ENCODE data around the gene YDJC.

Gene YDJC

DNA sequence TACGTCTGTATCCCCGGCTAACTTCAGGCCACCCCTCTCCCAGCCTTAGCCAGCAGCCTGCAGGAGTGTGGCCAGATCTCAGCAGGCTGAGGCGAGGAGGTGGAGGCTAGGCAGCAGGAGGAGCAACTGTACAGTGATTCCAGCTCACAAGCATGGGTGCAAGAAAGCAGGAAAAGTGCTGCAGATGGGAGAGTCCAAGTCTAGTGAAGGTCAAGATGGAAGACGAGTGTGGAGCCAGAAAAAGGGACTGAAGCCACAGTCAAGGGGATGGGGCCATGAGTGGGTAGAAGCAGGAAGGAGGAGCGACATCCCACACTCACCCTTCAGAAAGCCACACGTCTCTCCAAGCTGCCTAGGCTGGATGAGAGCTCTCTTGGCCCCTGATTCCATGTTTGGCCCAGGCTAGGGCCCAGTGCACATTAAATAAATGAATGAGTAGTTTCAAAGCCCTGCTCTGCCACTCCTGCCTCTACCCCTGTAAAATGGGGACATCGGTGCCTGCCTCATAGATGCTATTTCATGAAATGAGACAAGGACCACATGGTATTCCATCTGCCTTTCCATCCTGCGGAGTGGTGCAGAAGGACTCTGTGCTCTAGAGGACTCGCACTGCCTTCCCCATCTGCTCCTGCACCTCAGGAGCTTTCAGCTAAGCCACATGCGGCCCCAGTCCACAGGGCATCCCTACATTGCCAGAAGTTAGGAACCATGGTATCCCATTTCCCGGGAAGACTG, 2.9 kb downstream of the YDJC start:
- H3K27me3 ChIP-seq (ENCODE audit: insufficient read depth, insufficient read length): no peaks in the 10 kb centered on the region
- no peaks in the 10 kb centered on the region; the same call in 1 of the 2 replicates for H3K9me3 ChIP-seq (ENCODE audit: insufficient read depth, low read length)
- DNase-seq (ENCODE audit: low read depth, low spot score): no peak
- H3K4me3 ChIP-seq (ENCODE audit: insufficient read length, low read depth): no peak overlapping the region
- H3K9ac ChIP-seq (ENCODE audit: insufficient read length, low read depth): peak overlapping the region; percentile 1
- TF ChIP-seq SUZ12 (IDR thresholded peaks at IDR 0.05; ENCODE audit: extremely low read depth, insufficient read depth, insufficient read length): no peak
- TF ChIP-seq YY1 (IDR thresholded peaks at IDR 0.05; ENCODE audit: insufficient read depth, insufficient read length): no peak
- TF ChIP-seq ZNF274 (IDR thresholded peaks at IDR 0.05; ENCODE audit: low read depth, low read length): no peak
- H3K36me3 ChIP-seq (ENCODE audit: insufficient read depth, insufficient read length, low read length): peaks cover 55% of the 10 kb centered on the region
- peaks cover 22% of the 10 kb centered on the region for H3K4me1 ChIP-seq (ENCODE audit: insufficient read depth, insufficient read length)

DNA sequence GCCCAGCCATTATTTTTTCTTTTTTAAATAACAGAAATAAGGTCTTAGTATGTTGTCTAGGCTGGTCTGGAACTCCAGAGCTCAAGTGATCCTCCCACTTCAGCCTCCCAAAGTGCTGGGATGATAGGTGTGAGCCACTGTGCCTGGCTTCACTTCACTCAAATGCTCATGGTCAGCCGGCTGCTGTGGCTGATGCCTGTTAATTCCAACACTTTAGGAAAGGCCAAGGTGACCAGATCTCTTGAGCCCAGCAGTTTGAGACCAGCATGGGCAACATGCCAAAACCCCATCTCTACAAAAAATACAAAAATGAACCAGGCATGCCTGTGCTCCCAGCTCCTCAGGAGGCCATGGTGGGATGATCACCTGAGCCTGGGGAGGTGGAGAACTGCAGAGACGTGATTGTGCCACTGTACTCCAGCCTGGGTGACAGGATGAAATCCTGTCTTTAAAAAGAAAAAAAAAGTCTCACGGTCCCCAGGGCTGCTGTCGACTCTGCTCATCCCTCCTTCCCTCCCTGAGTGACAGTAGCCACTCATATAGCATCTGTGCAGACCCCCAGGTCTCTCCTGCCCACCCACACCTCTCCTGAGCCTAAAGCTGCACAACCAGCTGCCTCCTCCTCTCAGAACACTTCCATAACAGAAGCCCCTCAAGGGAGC, 3.6 kb downstream of the YDJC start:
- no peak overlapping the region for H3K4me3 ChIP-seq (ENCODE audit: insufficient read length, low read depth)
- H3K4me1 ChIP-seq (ENCODE audit: insufficient read depth, insufficient read length): peaks cover 22% of the 10 kb centered on the region
- peaks cover 58% of the 10 kb centered on the region for H3K36me3 ChIP-seq (ENCODE audit: insufficient read depth, insufficient read length, low read length)
- TF ChIP-seq YY1 (IDR thresholded peaks at IDR 0.05; ENCODE audit: insufficient read depth, insufficient read length): no peak
- TF ChIP-seq SUZ12 (IDR thresholded peaks at IDR 0.05; ENCODE audit: extremely low read depth, insufficient read depth, insufficient read length): no peak
- TF ChIP-seq ZNF274 (IDR thresholded peaks at IDR 0.05; ENCODE audit: low read depth, low read length): no peak
- DNase-seq (ENCODE audit: low read depth, low spot score): no peak
- H3K9ac ChIP-seq (ENCODE audit: insufficient read length, low read depth): peak overlapping the region; percentile 1
- H3K27me3 ChIP-seq (ENCODE audit: insufficient read depth, insufficient read length): no peaks in the 10 kb centered on the region
- H3K9me3 ChIP-seq (ENCODE audit: insufficient read depth, low read length): no peaks in the 10 kb centered on the region; the same call in 1 of the 2 replicates

DNA sequence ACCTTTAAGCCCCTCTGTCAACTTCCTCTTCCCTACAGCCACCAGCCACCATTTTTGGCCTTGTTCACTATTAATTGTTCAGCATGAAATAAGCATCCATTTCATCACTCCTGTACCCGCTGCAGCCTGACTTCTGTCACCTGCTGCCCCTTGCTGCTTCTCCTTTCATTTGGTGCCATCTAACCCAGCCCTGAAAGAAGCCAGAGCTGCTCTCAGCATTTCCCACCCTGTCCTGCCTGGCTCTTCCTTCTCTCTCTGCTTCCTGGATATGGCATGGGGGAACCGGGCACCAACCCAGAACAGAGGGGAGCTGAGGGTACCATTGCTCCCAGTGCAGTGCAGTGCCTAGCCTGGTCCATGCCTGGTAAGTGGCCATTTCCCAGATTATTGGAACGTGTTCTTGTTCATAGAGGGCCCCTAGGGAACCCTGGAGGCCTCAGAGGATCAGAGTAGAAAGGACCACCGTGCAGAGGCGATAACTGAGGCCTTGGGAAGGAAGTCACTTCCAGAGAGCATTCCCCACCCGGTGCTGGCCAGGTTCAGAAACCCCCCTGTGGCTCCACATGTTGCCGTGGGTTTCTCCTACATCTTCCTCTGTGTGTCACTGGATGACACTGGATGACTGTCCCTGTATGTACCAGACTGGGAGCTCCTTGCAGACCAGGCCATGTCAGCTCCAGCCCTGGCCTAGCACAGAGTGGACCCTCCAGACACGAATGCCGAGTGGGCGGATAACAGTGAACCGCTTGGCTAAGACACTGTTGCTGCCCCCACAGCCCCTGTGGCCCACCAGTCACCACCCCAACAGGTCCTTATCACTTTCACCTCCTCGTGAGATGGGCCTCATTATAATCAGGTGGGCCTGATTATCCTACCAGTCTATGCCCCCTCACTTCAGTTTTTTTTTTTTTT, 4.7 kb downstream of the YDJC start:
- no peak overlapping the region for H3K4me3 ChIP-seq (ENCODE audit: insufficient read length, low read depth)
- H3K4me1 ChIP-seq (ENCODE audit: insufficient read depth, insufficient read length): peaks cover 22% of the 10 kb centered on the region
- peaks cover 66% of the 10 kb centered on the region for H3K36me3 ChIP-seq (ENCODE audit: insufficient read depth, insufficient read length, low read length)
- TF ChIP-seq SUZ12 (IDR thresholded peaks at IDR 0.05; ENCODE audit: extremely low read depth, insufficient read depth, insufficient read length) (no peak), YY1 (IDR thresholded peaks at IDR 0.05; ENCODE audit: insufficient read depth, insufficient read length) (no peak), ZNF274 (IDR thresholded peaks at IDR 0.05; ENCODE audit: low read depth, low read length) (no peak)
- DNase-seq (ENCODE audit: low read depth, low spot score): no peak
- no peaks in the 10 kb centered on the region for H3K27me3 ChIP-seq (ENCODE audit: insufficient read depth, insufficient read length)
- no peaks in the 10 kb centered on the region; the same call in 1 of the 2 replicates for H3K9me3 ChIP-seq (ENCODE audit: insufficient read depth, low read length)
- H3K9ac ChIP-seq (ENCODE audit: insufficient read length, low read depth): peak overlapping the region; percentile 56

DNA sequence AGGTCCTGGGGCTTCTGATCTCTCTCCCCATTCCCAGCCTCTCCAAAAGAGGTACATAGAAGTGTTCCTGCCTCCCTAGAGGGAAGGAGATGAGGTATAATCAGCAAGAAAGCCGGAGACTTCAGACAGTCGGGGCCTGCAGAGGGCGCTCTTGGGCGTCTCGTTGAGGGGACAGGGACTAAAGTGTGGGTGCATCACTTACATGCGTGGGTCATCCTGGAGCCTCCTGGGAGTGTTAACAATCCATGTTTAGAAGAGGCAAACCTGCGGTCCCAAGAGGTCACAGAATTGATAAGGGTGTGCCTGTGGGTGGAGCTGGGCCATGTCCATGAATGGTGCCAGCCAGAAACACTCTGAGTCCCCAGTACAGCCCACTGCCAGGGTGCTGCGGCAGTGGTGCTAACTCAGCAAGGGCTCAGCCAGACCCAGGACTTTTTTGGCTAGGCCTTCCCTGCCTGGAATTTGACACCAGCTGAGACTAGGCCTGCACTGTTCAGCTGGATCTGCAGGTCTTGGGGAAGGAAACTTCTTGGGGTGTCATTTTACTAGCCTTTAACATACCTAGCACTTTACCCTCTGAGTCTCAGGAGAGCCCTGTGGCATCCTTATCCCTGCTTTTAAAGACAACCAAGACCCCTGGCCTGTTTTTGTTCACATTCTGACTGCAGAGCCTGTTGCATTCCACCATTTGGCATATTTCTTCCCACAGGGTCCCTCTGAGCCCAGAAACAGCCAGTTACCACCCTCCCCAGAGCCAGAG, 5.5 kb downstream of the YDJC start:
- Histone ChIP-seq H3K9ac (ENCODE audit: insufficient read length, low read depth) (peak overlapping the region; percentile 56), H3K9me3 (ENCODE audit: insufficient read depth, low read length) (no peaks in the 10 kb centered on the region; the same call in 1 of the 2 replicates), H3K27me3 (ENCODE audit: insufficient read depth, insufficient read length) (no peaks in the 10 kb centered on the region), H3K4me1 (ENCODE audit: insufficient read depth, insufficient read length) (peaks cover 22% of the 10 kb centered on the region), H3K36me3 (ENCODE audit: insufficient read depth, insufficient read length, low read length) (peaks cover 68% of the 10 kb centered on the region), H3K4me3 (ENCODE audit: insufficient read length, low read depth) (no peak overlapping the region)
- no peak for TF ChIP-seq ZNF274 (IDR thresholded peaks at IDR 0.05; ENCODE audit: low read depth, low read length)
- TF ChIP-seq SUZ12 (IDR thresholded peaks at IDR 0.05; ENCODE audit: extremely low read depth, insufficient read depth, insufficient read length): no peak
- no peak for TF ChIP-seq YY1 (IDR thresholded peaks at IDR 0.05; ENCODE audit: insufficient read depth, insufficient read length)
- no peak for DNase-seq (ENCODE audit: low read depth, low spot score)

DNA sequence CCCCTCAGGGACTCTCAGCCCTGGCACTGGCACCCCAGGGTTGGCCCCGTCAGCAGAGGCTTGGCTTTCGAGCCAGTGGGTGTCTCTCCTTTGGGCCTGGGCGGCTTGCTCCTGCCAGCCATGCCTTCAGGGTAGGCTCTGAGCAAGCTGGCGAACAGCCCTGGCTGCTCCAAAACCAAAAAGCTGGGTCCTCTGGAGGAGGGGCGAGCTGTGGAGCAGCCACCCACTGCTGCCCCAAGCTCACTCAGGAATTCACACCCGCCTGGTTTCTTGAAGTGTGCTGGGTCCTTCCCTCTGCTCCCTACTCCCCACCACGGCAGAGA, 6.2 kb downstream of the YDJC start:
- Histone ChIP-seq H3K4me1 (ENCODE audit: insufficient read depth, insufficient read length) (peaks cover 19% of the 10 kb centered on the region), H3K27me3 (ENCODE audit: insufficient read depth, insufficient read length) (no peaks in the 10 kb centered on the region), H3K4me3 (ENCODE audit: insufficient read length, low read depth) (no peak overlapping the region), H3K36me3 (ENCODE audit: insufficient read depth, insufficient read length, low read length) (peaks cover 70% of the 10 kb centered on the region), H3K9me3 (ENCODE audit: insufficient read depth, low read length) (no peaks in the 10 kb centered on the region), H3K9ac (ENCODE audit: insufficient read length, low read depth) (no peak overlapping the region)
- TF ChIP-seq SUZ12 (IDR thresholded peaks at IDR 0.05; ENCODE audit: extremely low read depth, insufficient read depth, insufficient read length) (no peak), ZNF274 (IDR thresholded peaks at IDR 0.05; ENCODE audit: low read depth, low read length) (no peak), YY1 (IDR thresholded peaks at IDR 0.05; ENCODE audit: insufficient read depth, insufficient read length) (no peak)
- DNase-seq (ENCODE audit: low read depth, low spot score): no peak

DNA sequence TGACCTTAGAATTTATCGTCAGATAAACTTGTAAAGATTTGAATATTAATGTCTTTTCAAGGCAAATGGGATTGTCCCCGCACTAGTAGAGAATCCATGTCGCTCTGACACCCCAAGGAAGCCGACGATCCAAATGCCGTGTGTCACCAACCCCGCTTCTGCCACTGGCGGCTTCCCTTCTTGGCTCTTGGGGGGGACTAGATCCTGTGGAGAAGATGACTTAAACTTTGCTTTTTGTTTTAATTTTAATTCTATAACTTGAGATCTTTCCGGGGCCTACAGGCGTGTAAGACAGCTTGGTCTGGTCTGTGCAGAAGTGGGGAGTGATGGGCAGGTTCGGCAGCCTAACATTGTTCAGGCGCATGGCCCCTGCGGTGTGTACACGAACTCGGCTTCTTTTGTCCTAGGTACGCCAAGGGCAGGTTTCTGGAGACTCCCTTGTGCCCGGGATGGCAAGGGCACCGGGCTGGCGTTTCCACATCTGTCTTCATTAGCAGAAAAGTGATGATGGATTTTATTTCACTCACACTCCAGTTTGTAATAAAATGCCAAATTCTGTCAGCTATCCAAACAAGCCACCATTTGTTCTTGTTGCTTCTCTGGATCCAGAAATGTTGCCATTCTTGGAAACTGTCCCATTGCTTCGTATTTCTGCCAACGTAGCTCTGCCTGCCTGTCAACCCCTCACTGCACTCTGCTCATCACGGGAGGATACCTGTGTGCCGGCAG, 6.7 kb downstream of the YDJC start:
- Histone ChIP-seq H3K4me3 (ENCODE audit: insufficient read length, low read depth) (no peak overlapping the region), H3K9me3 (ENCODE audit: insufficient read depth, low read length) (no peaks in the 10 kb centered on the region), H3K4me1 (ENCODE audit: insufficient read depth, insufficient read length) (peaks cover 16% of the 10 kb centered on the region), H3K36me3 (ENCODE audit: insufficient read depth, insufficient read length, low read length) (peaks cover 65% of the 10 kb centered on the region), H3K27me3 (ENCODE audit: insufficient read depth, insufficient read length) (no peaks in the 10 kb centered on the region), H3K9ac (ENCODE audit: insufficient read length, low read depth) (no peak overlapping the region)
- DNase-seq (ENCODE audit: low read depth, low spot score): no peak
- TF ChIP-seq SUZ12 (IDR thresholded peaks at IDR 0.05; ENCODE audit: extremely low read depth, insufficient read depth, insufficient read length) (no peak), ZNF274 (IDR thresholded peaks at IDR 0.05; ENCODE audit: low read depth, low read length) (no peak), YY1 (IDR thresholded peaks at IDR 0.05; ENCODE audit: insufficient read depth, insufficient read length) (no peak)

Measured in NT2/D1 (cell line).